ENCODE measurements around the gene NTRK2. TPM values are rescaled to one million over a fixed set of nuclear protein-coding genes. Genes with fewer than 3 reads are reported as not detected.

NTRK2 gene
- total RNA-seq, 1 experiment from 2014 or later: 0.06 TPM

DNA sequence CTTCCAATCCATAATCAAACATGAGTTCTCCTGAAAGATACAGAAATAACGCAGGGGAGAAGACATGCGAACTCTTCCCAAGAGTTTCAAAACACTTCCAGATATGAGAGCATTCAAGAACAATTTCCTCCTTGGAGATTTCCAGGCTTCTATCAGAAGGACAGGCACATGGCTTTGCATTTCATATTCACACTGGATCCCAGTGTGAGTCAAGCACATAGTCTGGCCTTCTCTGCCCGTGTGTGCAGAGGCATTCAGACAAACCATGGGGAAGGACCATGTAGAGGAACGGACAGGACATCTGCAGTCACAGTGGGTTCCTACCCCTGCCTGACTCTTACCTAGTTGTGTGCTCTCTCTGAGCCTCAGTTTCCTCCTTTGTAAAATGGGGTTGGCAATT, 384.5 kb downstream of the NTRK2 start:
- DNase-seq (ENCODE audit: low spot score): no peak
- ChIA-PET POLR2A (ENCODE audit: low non-redundant PET) (no interaction called here), CTCF (no interaction called here)
- no peaks in the 10 kb centered on the region for H3K36me3 ChIP-seq (ENCODE audit: insufficient read depth, low read length, poor library complexity, severe bottlenecking)
- TF ChIP-seq EZH2 (IDR thresholded peaks at IDR 0.05; ENCODE audit: borderline replicate concordance, low read depth, low read length, poor library complexity, severe bottlenecking): no peak
- TF ChIP-seq CTCF (conservative IDR thresholded peaks at IDR 0.05; ENCODE audit: low read depth, low read length): no peak
- H3K4me3 ChIP-seq (ENCODE audit: low read depth, low read length, poor library complexity, severe bottlenecking): no peak overlapping the region
- no peak overlapping the region for H3K27ac ChIP-seq (ENCODE audit: low read depth, low read length, poor library complexity, severe bottlenecking)
- intact Hi-C loops (cut with micrococcal nuclease; ENCODE audit: unreplicated experiment): no loop called here
- H3K9me3 ChIP-seq (ENCODE audit: low read depth, low read length, poor library complexity, severe bottlenecking): no peaks in the 10 kb centered on the region
- no TSS peak for BruUV-seq (replicated peaks)
- H3K27me3 ChIP-seq (replicated peaks; ENCODE audit: insufficient read depth, low read depth, low read length, poor library complexity): no peaks in the 10 kb centered on the region
- H3K4me1 ChIP-seq (ENCODE audit: insufficient read depth, low read length, poor library complexity, severe bottlenecking): no peaks in the 10 kb centered on the region

DNA sequence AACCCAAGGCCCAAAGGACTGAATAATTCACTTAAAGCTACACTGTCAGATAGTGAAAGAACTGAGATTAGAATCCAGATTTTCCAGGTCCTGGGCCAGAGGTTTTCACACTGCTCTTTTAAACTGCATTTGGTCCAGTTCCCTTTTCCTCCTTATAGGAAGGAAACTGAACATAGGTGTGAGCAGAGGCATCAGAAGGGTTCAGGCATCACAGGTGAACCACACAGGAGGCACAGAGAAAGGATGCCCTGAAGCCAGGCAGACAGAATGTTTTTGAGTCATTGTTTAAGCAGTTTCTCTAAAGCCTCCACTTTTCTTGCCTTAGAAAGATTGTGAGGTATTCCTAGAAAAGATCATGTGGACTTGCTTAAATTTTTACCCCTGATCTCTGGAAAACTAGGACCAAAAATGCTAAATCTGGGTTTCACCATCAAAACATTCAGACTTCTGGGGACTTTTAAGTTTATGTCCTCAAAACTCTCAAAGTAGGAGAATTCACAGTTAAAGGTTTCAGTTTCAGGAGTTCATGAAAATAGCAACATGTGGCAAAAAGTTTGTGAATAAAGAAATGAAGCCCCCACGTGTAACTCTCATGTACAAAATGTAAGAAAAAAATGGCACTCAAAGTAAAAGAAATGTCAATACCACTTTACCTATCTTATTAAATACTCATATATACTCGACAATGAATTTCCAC, 386.1 kb downstream of the NTRK2 start:
- no peak overlapping the region for H3K27ac ChIP-seq (ENCODE audit: low read depth, low read length, poor library complexity, severe bottlenecking)
- ChIA-PET CTCF (no interaction called here), POLR2A (ENCODE audit: low non-redundant PET) (no interaction called here)
- intact Hi-C loops (cut with micrococcal nuclease; ENCODE audit: unreplicated experiment): no loop called here
- no peaks in the 10 kb centered on the region for H3K27me3 ChIP-seq (replicated peaks; ENCODE audit: insufficient read depth, low read depth, low read length, poor library complexity)
- no peaks in the 10 kb centered on the region for H3K36me3 ChIP-seq (ENCODE audit: insufficient read depth, low read length, poor library complexity, severe bottlenecking)
- H3K4me1 ChIP-seq (ENCODE audit: insufficient read depth, low read length, poor library complexity, severe bottlenecking): no peaks in the 10 kb centered on the region
- no peaks in the 10 kb centered on the region for H3K9me3 ChIP-seq (ENCODE audit: low read depth, low read length, poor library complexity, severe bottlenecking)
- no TSS peak for BruUV-seq (replicated peaks)
- no peak for DNase-seq (ENCODE audit: low spot score)
- TF ChIP-seq EZH2 (IDR thresholded peaks at IDR 0.05; ENCODE audit: borderline replicate concordance, low read depth, low read length, poor library complexity, severe bottlenecking) (no peak), CTCF (conservative IDR thresholded peaks at IDR 0.05; ENCODE audit: low read depth, low read length) (no peak)
- no peak overlapping the region for H3K4me3 ChIP-seq (ENCODE audit: low read depth, low read length, poor library complexity, severe bottlenecking)

DNA sequence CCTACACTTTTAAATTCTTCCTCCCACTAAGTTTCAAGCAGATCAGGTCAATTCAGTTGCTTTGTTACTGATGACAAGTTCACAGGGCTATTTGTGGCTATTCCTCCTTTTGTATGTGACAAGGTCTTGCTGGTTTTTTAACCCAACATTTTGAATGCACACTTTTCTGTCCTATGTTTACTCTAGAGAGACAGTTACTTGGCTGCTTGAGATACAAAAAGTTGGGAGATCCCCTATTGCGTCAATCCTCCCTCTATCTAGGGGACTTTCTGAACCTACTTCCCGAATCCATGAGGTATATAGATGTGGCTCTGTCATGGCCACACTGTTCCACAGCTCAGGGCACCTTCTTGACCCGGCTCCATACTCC, 386.7 kb downstream of the NTRK2 start:
- no peak overlapping the region for H3K27ac ChIP-seq (ENCODE audit: low read depth, low read length, poor library complexity, severe bottlenecking)
- no peak for DNase-seq (ENCODE audit: low spot score)
- CTCF ChIA-PET: no interaction called here
- BruUV-seq (replicated peaks): no TSS peak
- H3K9me3 ChIP-seq (ENCODE audit: low read depth, low read length, poor library complexity, severe bottlenecking): no peaks in the 10 kb centered on the region
- POLR2A ChIA-PET (ENCODE audit: low non-redundant PET): no interaction called here
- no peaks in the 10 kb centered on the region for H3K4me1 ChIP-seq (ENCODE audit: insufficient read depth, low read length, poor library complexity, severe bottlenecking)
- H3K4me3 ChIP-seq (ENCODE audit: low read depth, low read length, poor library complexity, severe bottlenecking): no peak overlapping the region
- intact Hi-C loops (cut with micrococcal nuclease; ENCODE audit: unreplicated experiment): no loop called here
- H3K27me3 ChIP-seq (replicated peaks; ENCODE audit: insufficient read depth, low read depth, low read length, poor library complexity): no peaks in the 10 kb centered on the region
- H3K36me3 ChIP-seq (ENCODE audit: insufficient read depth, low read length, poor library complexity, severe bottlenecking): no peaks in the 10 kb centered on the region
- TF ChIP-seq EZH2 (IDR thresholded peaks at IDR 0.05; ENCODE audit: borderline replicate concordance, low read depth, low read length, poor library complexity, severe bottlenecking): no peak

- no peaks in the 10 kb centered on the region for H3K9me3 ChIP-seq (ENCODE audit: low read depth, low read length, poor library complexity, severe bottlenecking)
- no peaks in the 10 kb centered on the region for H3K27me3 ChIP-seq (replicated peaks; ENCODE audit: insufficient read depth, low read depth, low read length, poor library complexity)
- H3K4me1 ChIP-seq (ENCODE audit: insufficient read depth, low read length, poor library complexity, severe bottlenecking): no peaks in the 10 kb centered on the region
- no peak for DNase-seq (ENCODE audit: low spot score)
- intact Hi-C loops (cut with micrococcal nuclease; ENCODE audit: unreplicated experiment): no loop called here
- H3K36me3 ChIP-seq (ENCODE audit: insufficient read depth, low read length, poor library complexity, severe bottlenecking): no peaks in the 10 kb centered on the region
- H3K4me3 ChIP-seq (ENCODE audit: low read depth, low read length, poor library complexity, severe bottlenecking): no peak overlapping the region
- CTCF ChIA-PET: no interaction called here
- H3K27ac ChIP-seq (ENCODE audit: low read depth, low read length, poor library complexity, severe bottlenecking): no peak overlapping the region
- no peak for TF ChIP-seq CTCF (conservative IDR thresholded peaks at IDR 0.05; ENCODE audit: low read depth, low read length)
- TF ChIP-seq EZH2 (IDR thresholded peaks at IDR 0.05; ENCODE audit: borderline replicate concordance, low read depth, low read length, poor library complexity, severe bottlenecking): no peak
- POLR2A ChIA-PET (ENCODE audit: low non-redundant PET): no interaction called here
- no TSS peak for BruUV-seq (replicated peaks)
Measured at GRCh38 chr9:85061969-85062368, 392.4 kb downstream of the NTRK2 start.

Data from A673 (cell line).